CD8-positive, alpha-beta memory T cell (primary cell): ENCODE results near the gene HMCN2. TPM values are rescaled to one million over a fixed set of nuclear protein-coding genes. Genes with fewer than 3 reads are reported as not detected.

Source experiments
- CTCF ChIA-PET: fragments of 350-600 bp; sonication (Branson Sonifier 250); formaldehyde crosslinking; loops from one replicate; lab custom pipeline; 2021; ENCODE audit warnings: antibody characterized with exemption; lab: Charles Lee
- POLR2A ChIA-PET: fragments of 350-600 bp; sonication (Branson Sonifier 250); formaldehyde crosslinking; loops from one replicate; lab custom pipeline; 2021; ENCODE audit warnings: antibody characterized with exemption; lab: Charles Lee
- DNase-seq, 5 donors: peaks; one replicate each; pipeline versions ENCODE4 v3.0.0 to v3.0.0-alpha.2; 2020 to 2022; ENCODE audit warnings: mixed read lengths in 1 of 5
- H3K27ac ChIP-seq: one replicate; pipeline ENCODE4 v1.7.0; 2013; ENCODE audit warnings: low read depth, mild to moderate bottlenecking, low read length, moderate library complexity
- H3K27me3 ChIP-seq: 2 replicates; pipeline ENCODE4 v1.7.0; 2013; ENCODE audit warnings: low read length, mild to moderate bottlenecking; ENCODE audit not compliant: insufficient read depth, poor library complexity, severe bottlenecking
- H3K36me3 ChIP-seq: 2 replicates; pipeline ENCODE4 v1.7.0; 2013; ENCODE audit warnings: mild to moderate bottlenecking, low read length, moderate library complexity; ENCODE audit not compliant: insufficient read depth
- H3K4me1 ChIP-seq: 2 replicates; pipeline ENCODE4 v1.7.0; 2013; ENCODE audit warnings: mild to moderate bottlenecking, low read length, moderate library complexity; ENCODE audit not compliant: insufficient read depth
- H3K4me3 ChIP-seq: 2 replicates; pipeline ENCODE4 v1.7.0; 2013; ENCODE audit warnings: mild to moderate bottlenecking, low read length
- H3K9me3 ChIP-seq: 2 replicates; pipeline ENCODE4 v1.7.0; 2013; ENCODE audit warnings: mild to moderate bottlenecking, low read length
- H3K27ac Mint-ChIP-seq, 8 donors: one replicate each; pipeline ENCODE4 v1.8.0; 2020 to 2021; ENCODE audit warnings: mixed read lengths in 8 of 8, mild to moderate bottlenecking in 6 of 8, inconsistent platforms in 3 of 8, moderate library complexity in 3 of 8
- H3K27me3 Mint-ChIP-seq, 2 donors: one replicate each; pipeline ENCODE4 v1.8.0; 2020 to 2021; ENCODE audit warnings: mixed read lengths in 2 of 2, mild to moderate bottlenecking in 1 of 2, moderate library complexity in 1 of 2
- H3K36me3 Mint-ChIP-seq, 3 donors: one replicate each; pipeline ENCODE4 v1.8.0; 2020 to 2021; ENCODE audit warnings: mixed read lengths in 3 of 3, inconsistent platforms in 1 of 3, mild to moderate bottlenecking in 1 of 3
- H3K4me1 Mint-ChIP-seq, 3 donors: one replicate each; pipeline ENCODE4 v1.8.0; 2020 to 2021; ENCODE audit warnings: mixed read lengths in 3 of 3, inconsistent platforms in 1 of 3, mild to moderate bottlenecking in 1 of 3
- H3K4me3 Mint-ChIP-seq, 7 donors: one replicate each; pipeline ENCODE4 v1.8.0; 2020 to 2021; ENCODE audit warnings: mixed read lengths in 7 of 7, mild to moderate bottlenecking in 6 of 7, moderate library complexity in 4 of 7, inconsistent platforms in 2 of 7
- H3K9me3 Mint-ChIP-seq, 5 donors: one replicate each; pipeline ENCODE4 v1.8.0; 2020 to 2022; ENCODE audit warnings: mixed read lengths in 5 of 5, mild to moderate bottlenecking in 3 of 5, moderate library complexity in 2 of 5, inconsistent platforms in 1 of 5
- polyA plus RNA-seq: library from polyadenylated mRNA; unstranded; fragments of 300-500 nt; fragmentation: Illumina TruSeq; gene quantifications from one replicate; pipeline ENCODE4 v1.2.3, GENCODE V29; 2021
- total RNA-seq, 2 experiments: library from RNA; stranded (reverse); gene quantifications; one replicate each; pipeline ENCODE4 v1.2.3, GENCODE V29; 2021

Gene HMCN2
- total and polyA plus RNA-seq, 3 experiments from 2014 or later, result not detected

- POLR2A ChIA-PET, result no interaction called here
- H3K4me3 Mint-ChIP-seq, result no peak overlapping the region
- Histone ChIP-seq H3K27ac (no peak overlapping the region), H3K36me3 (no peaks in the 10 kb centered on the region), H3K4me1 (no peaks in the 10 kb centered on the region), H3K27me3 (no peaks in the 10 kb centered on the region), H3K9me3 (no peaks in the 10 kb centered on the region), H3K4me3 (no peak overlapping the region)
- H3K27ac Mint-ChIP-seq, result no peak overlapping the region
- H3K36me3 Mint-ChIP-seq, result no peaks in the 10 kb centered on the region
- H3K27me3 Mint-ChIP-seq, result peaks cover 11 to 14% of the 10 kb centered on the region in 2 donors
- H3K9me3 Mint-ChIP-seq, result no peaks in the 10 kb centered on the region
- CTCF ChIA-PET, result no interaction called here
- no peak for DNase-seq
- peaks cover 6 to 7% (median 6%) of the 10 kb centered on the region in 3 donors for H3K4me1 Mint-ChIP-seq
Observed at GRCh38 chr9:130365323-130365721, 99.8 kb downstream of the HMCN2 start.

- H3K36me3 Mint-ChIP-seq, result no peaks in the 10 kb centered on the region
- no peaks in the 10 kb centered on the region for H3K27me3 ChIP-seq
- no peaks in the 10 kb centered on the region for H3K4me1 ChIP-seq
- POLR2A ChIA-PET, result no interaction called here
- H3K36me3 ChIP-seq, result no peaks in the 10 kb centered on the region
- no peak overlapping the region for H3K4me3 Mint-ChIP-seq
- no peaks in the 10 kb centered on the region for H3K9me3 ChIP-seq
- H3K9me3 Mint-ChIP-seq, result no peaks in the 10 kb centered on the region
- peaks cover 8 to 13% of the 10 kb centered on the region in 2 donors for H3K27me3 Mint-ChIP-seq
- H3K4me1 Mint-ChIP-seq, result peaks cover 6 to 7% (median 6%) of the 10 kb centered on the region in 3 donors
- CTCF ChIA-PET, result no interaction called here
- no peak overlapping the region for H3K4me3 ChIP-seq
- DNase-seq, result no peak
- H3K27ac ChIP-seq, result no peak overlapping the region
- H3K27ac Mint-ChIP-seq, result no peak overlapping the region
Observed at GRCh38 chr9:130366072-130366471, 100.5 kb downstream of the HMCN2 start.

GRCh38 chr9:130366888-130367550, 101.5 kb downstream of the HMCN2 start:
- ChIA-PET CTCF (no interaction called here), POLR2A (no interaction called here)
- no peak overlapping the region for H3K27ac ChIP-seq
- no peaks in the 10 kb centered on the region for H3K36me3 ChIP-seq
- H3K9me3 Mint-ChIP-seq, result no peaks in the 10 kb centered on the region
- no peak overlapping the region for H3K27ac Mint-ChIP-seq
- H3K27me3 ChIP-seq, result no peaks in the 10 kb centered on the region
- H3K4me1 ChIP-seq, result no peaks in the 10 kb centered on the region
- no peaks in the 10 kb centered on the region for H3K36me3 Mint-ChIP-seq
- no peak for DNase-seq
- no peaks in the 10 kb centered on the region for H3K9me3 ChIP-seq
- H3K4me3 ChIP-seq, result no peak overlapping the region
- no peak overlapping the region for H3K4me3 Mint-ChIP-seq
- peaks cover 6 to 7% (median 6%) of the 10 kb centered on the region in 3 donors for H3K4me1 Mint-ChIP-seq
- peaks cover 6 to 15% of the 10 kb centered on the region in 2 donors for H3K27me3 Mint-ChIP-seq

- H3K4me3 ChIP-seq, result no peak overlapping the region
- Mint-ChIP-seq H3K4me1 (peaks cover 6 to 7% (median 6%) of the 10 kb centered on the region in 3 donors), H3K27me3 (peaks cover 3 to 12% of the 10 kb centered on the region in 2 donors), H3K27ac (no peak overlapping the region), H3K9me3 (no peaks in the 10 kb centered on the region), H3K36me3 (no peaks in the 10 kb centered on the region), H3K4me3 (no peak overlapping the region)
- H3K27me3 ChIP-seq, result no peaks in the 10 kb centered on the region
- DNase-seq, result no peak
- H3K27ac ChIP-seq, result no peak overlapping the region
- H3K4me1 ChIP-seq, result no peaks in the 10 kb centered on the region
- ChIA-PET POLR2A (no interaction called here), CTCF (no interaction called here)
- H3K9me3 ChIP-seq, result no peaks in the 10 kb centered on the region
- H3K36me3 ChIP-seq, result no peaks in the 10 kb centered on the region
Observed at GRCh38 chr9:130368631-130369103, 103.1 kb downstream of the HMCN2 start.

GRCh38 chr9:130370226-130370625, 104.7 kb downstream of the HMCN2 start:
- Mint-ChIP-seq H3K36me3 (no peaks in the 10 kb centered on the region), H3K27me3 (peaks cover 0 to 7% of the 10 kb centered on the region in 2 donors), H3K27ac (no peak overlapping the region), H3K4me3 (no peak overlapping the region), H3K9me3 (no peaks in the 10 kb centered on the region), H3K4me1 (peaks cover 6 to 7% (median 6%) of the 10 kb centered on the region in 3 donors)
- no peaks in the 10 kb centered on the region for H3K9me3 ChIP-seq
- H3K27ac ChIP-seq, result no peak overlapping the region
- POLR2A ChIA-PET, result no interaction called here
- H3K4me3 ChIP-seq, result no peak overlapping the region
- no peaks in the 10 kb centered on the region for H3K4me1 ChIP-seq
- CTCF ChIA-PET, result no interaction called here
- H3K27me3 ChIP-seq, result no peaks in the 10 kb centered on the region
- H3K36me3 ChIP-seq, result no peaks in the 10 kb centered on the region
- DNase-seq, result no peak

GRCh38 chr9:130371196-130371966, 105.8 kb downstream of the HMCN2 start:
- ChIA-PET POLR2A (no interaction called here), CTCF (no interaction called here)
- H3K4me3 Mint-ChIP-seq, result no peak overlapping the region
- no peaks in the 10 kb centered on the region for H3K9me3 Mint-ChIP-seq
- Histone ChIP-seq H3K27ac (no peak overlapping the region), H3K27me3 (no peaks in the 10 kb centered on the region), H3K36me3 (no peaks in the 10 kb centered on the region), H3K4me1 (no peaks in the 10 kb centered on the region), H3K4me3 (no peak overlapping the region), H3K9me3 (no peaks in the 10 kb centered on the region)
- H3K36me3 Mint-ChIP-seq, result no peaks in the 10 kb centered on the region
- DNase-seq, result no peak
- no peak overlapping the region for H3K27ac Mint-ChIP-seq
- H3K27me3 Mint-ChIP-seq, result peaks cover 0 to 6% of the 10 kb centered on the region in 2 donors
- peaks cover 6 to 7% (median 6%) of the 10 kb centered on the region in 3 donors for H3K4me1 Mint-ChIP-seq

GRCh38 chr9:130372057-130372456, 106.5 kb downstream of the HMCN2 start:
- H3K27me3 Mint-ChIP-seq, result peaks cover 0 to 6% of the 10 kb centered on the region in 2 donors
- H3K36me3 Mint-ChIP-seq, result no peaks in the 10 kb centered on the region
- no peak for DNase-seq
- Histone ChIP-seq H3K27ac (no peak overlapping the region), H3K4me3 (no peak overlapping the region), H3K27me3 (no peaks in the 10 kb centered on the region), H3K4me1 (no peaks in the 10 kb centered on the region), H3K36me3 (no peaks in the 10 kb centered on the region), H3K9me3 (no peaks in the 10 kb centered on the region)
- no peak overlapping the region for H3K4me3 Mint-ChIP-seq
- POLR2A ChIA-PET, result no interaction called here
- no peaks in the 10 kb centered on the region for H3K9me3 Mint-ChIP-seq
- H3K4me1 Mint-ChIP-seq, result peaks cover 6 to 7% (median 6%) of the 10 kb centered on the region in 3 donors
- CTCF ChIA-PET, result no interaction called here
- H3K27ac Mint-ChIP-seq, result no peak overlapping the region

- no peaks in the 10 kb centered on the region for H3K4me1 ChIP-seq
- Mint-ChIP-seq H3K27ac (no peak overlapping the region), H3K4me1 (peaks cover under 1% of the 10 kb centered on the region in 3 donors), H3K36me3 (no peaks in the 10 kb centered on the region), H3K9me3 (no peaks in the 10 kb centered on the region), H3K27me3 (peaks cover 3 to 4% of the 10 kb centered on the region in 2 donors), H3K4me3 (no peak overlapping the region)
- H3K27ac ChIP-seq, result no peak overlapping the region
- H3K4me3 ChIP-seq, result no peak overlapping the region
- ChIA-PET CTCF (no interaction called here), POLR2A (interaction anchor here (0.6 kb wide), 1 partner anchor 41 kb away, joined by 6 read pairs; no protein-coding TSS in a partner anchor)
- H3K9me3 ChIP-seq, result no peaks in the 10 kb centered on the region
- no peaks in the 10 kb centered on the region for H3K27me3 ChIP-seq
- no peaks in the 10 kb centered on the region for H3K36me3 ChIP-seq
- DNase-seq, result no peak
Observed at GRCh38 chr9:130373679-130374325, 108.2 kb downstream of the HMCN2 start.
